Adrenal gland (tissue), 12 donors: Measurements from ENCODE around the gene NDUFS6. TPM values are rescaled to one million over a fixed set of nuclear protein-coding genes. Genes with fewer than 3 reads are reported as not detected.
"Not testable (repeated sequence)": the region's sequence is repeated elsewhere in the genome, so short reads cannot be mapped to it uniquely, and the experiment has no call there.

Experiments used
- DNase-seq, 7 donors: peaks; one replicate each; pipeline ENCODE4 v3.0.0-alpha.2; 2019 to 2020
- H3K27ac ChIP-seq, 5 donors: fragments of 200-600 bp; sonication (generic) in 4 of 5; 1 replicate in 3 of 5; 2 replicates in 2 of 5; pipeline versions ENCODE4 v1.5.1 to v1.8.0; 2016 to 2020; ENCODE audit warnings: mild to moderate bottlenecking in 1 of 5
- H3K27me3 ChIP-seq: fragments of 200-600 bp; 2 replicates; pipeline ENCODE4 v1.8.0; 2021
- H3K36me3 ChIP-seq, 2 donors: fragments of 200-600 bp; replicated peaks in 1 of 2; 1 replicate in 1 of 2; 2 replicates in 1 of 2; pipeline versions ENCODE4 v1.5.1 to v1.8.0; 2018 to 2022
- H3K4me1 ChIP-seq, 2 donors: fragments of 200-600 bp; replicated peaks in 1 of 2; 1 replicate in 1 of 2; 2 replicates in 1 of 2; pipeline versions ENCODE4 v1.5.1 to v1.8.0; 2018 to 2021
- H3K4me3 ChIP-seq, 4 donors: fragments of 200-600 bp; sonication (generic) in 3 of 4; one replicate each; pipeline ENCODE4 v1.5.1; 2016 to 2018
- H3K9me3 ChIP-seq, 3 donors: fragments of 200-600 bp; sonication (generic) in 1 of 3; replicated peaks in 1 of 3; 1 replicate in 2 of 3; 2 replicates in 1 of 3; pipeline versions ENCODE4 v1.5.1 to v1.8.0; 2016 to 2021
- POLR2A ChIP-seq, 2 donors: fragments of 450-650 bp; IDR thresholded peaks; one replicate each; pipeline ENCODE4 v1.6.1; 2017; ENCODE audit warnings: antibody characterized with exemption in 2 of 2, mild to moderate bottlenecking in 2 of 2, moderate library complexity in 1 of 2
- WGBS, 4 donors: extraction: QIAGEN DNeasy Blood & Tissue Kit in 2 of 4; methylation state at CpG; one replicate each; pipeline versions ENCODE4 v1.1.5 to v1.1.7; 2013 to 2017; 5-methylcytosine and 5-hydroxymethylcytosine counted together
- intact Hi-C, 2 donors: fragments of 100-400 bp; cut with DNase I; formaldehyde crosslinking; loops; one replicate each; pipeline versions ENCODE4 v1.14.1 to v1.15.0; 2022 to 2023
- polyA plus RNA-seq, 3 donors: library from polyadenylated mRNA; stranded (reverse); fragments of 200-250 nt in 2 of 3; fragments of 350-450 nt in 1 of 3; fragmentation: Illumina TruSeq in 1 of 3; extraction: RNeasy Lipid Tissue Mini Kit (QIAGEN cat#74804) in 1 of 3; gene quantifications; one replicate each; pipeline ENCODE4 v1.2.3, GENCODE V29; 2013 to 2014
- total RNA-seq, 9 donors: library from RNA; depleted of rRNA in 4 of 9; stranded (reverse); fragments of >200 nt in 4 of 9; fragments of 120-200 nt in 1 of 9; fragmentation: NEBNext Ultra II Directional in 1 of 9; extraction: Animal tissue kit (Norgen Biotek cat#: 25700) in 1 of 9; gene quantifications; one replicate each; pipeline versions ENCODE4 v1.1.0 to v1.2.4, GENCODE V29; 2013 to 2023
- TF ChIP-seq, protein P1 (sequence below), 6 experiments: fragments of 450-650 bp in 4 of 6; fragments of 200-600 bp in 2 of 6; sonication (generic) in 1 of 6; IDR thresholded peaks; 1 replicate in 5 of 6; 2 replicates in 1 of 6; pipeline versions ENCODE4 v1.5.1 to v1.8.0; 2016 to 2021; ENCODE audit warnings: antibody characterized with exemption in 6 of 6, mild to moderate bottlenecking in 2 of 6, moderate library complexity in 1 of 6
- donor health status: healthy with polysubstance abuse.
- donor health status: Bipolar disorder and iron deficiency.
- donor health status: DM: yes; HTN: yes; CAD: no.
- donor health status: DM: no; HTN: no; CAD: no.
- donor health status: DM: no; HTN: no; CAD: no.
- donor health status: DM: yes; HTN: yes; CAD: no.

NDUFS6 gene
- total and polyA plus RNA-seq, 12 donors = 23.3 to 75.8 (median 37.9) TPM

DNA sequence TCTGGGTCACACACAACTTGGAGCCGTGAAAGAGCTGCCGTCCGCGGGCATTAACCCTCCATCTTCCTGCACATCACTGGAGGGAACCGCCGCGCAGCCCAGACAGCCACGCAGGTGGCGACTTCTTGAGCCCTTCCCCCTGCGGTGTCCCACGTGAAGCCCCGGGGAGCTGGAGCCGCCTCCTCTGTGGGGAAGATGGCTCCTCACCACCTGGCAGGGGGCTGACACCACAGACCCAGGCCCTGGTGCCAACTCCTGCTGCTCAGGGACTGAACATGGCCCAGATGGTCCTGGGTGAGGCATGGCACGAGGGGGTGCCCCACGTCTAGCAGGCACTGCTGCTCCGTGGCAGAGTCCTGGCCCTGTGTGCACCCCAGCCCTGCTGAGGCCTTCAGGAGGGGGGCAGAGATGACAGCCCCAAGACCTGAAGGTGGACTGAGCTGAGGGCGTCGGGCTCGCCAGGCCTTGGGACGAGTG, 38.9 kb downstream of the NDUFS6 start:
- WGBS, 4 donors = 84 to 89% (median 87%) methylated on average over 10 to 20 of the region's 20 CpGs
- Histone ChIP-seq H3K36me3 (no peaks in the 10 kb centered on the region), H3K4me3 (no peak overlapping the region), H3K9me3 (no peaks in the 10 kb centered on the region), H3K27ac (no peak overlapping the region), H3K4me1 (peaks cover 0 to 4% of the 10 kb centered on the region in 2 donors), H3K27me3 (no peaks in the 10 kb centered on the region)
- intact Hi-C loops = no loop called here
- DNase-seq = no peak
- TF ChIP-seq, protein P1, sequence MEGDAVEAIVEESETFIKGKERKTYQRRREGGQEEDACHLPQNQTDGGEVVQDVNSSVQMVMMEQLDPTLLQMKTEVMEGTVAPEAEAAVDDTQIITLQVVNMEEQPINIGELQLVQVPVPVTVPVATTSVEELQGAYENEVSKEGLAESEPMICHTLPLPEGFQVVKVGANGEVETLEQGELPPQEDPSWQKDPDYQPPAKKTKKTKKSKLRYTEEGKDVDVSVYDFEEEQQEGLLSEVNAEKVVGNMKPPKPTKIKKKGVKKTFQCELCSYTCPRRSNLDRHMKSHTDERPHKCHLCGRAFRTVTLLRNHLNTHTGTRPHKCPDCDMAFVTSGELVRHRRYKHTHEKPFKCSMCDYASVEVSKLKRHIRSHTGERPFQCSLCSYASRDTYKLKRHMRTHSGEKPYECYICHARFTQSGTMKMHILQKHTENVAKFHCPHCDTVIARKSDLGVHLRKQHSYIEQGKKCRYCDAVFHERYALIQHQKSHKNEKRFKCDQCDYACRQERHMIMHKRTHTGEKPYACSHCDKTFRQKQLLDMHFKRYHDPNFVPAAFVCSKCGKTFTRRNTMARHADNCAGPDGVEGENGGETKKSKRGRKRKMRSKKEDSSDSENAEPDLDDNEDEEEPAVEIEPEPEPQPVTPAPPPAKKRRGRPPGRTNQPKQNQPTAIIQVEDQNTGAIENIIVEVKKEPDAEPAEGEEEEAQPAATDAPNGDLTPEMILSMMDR (IDR thresholded peaks at IDR 0.05) = no peak
- TF ChIP-seq POLR2A (IDR thresholded peaks at IDR 0.05) = no peak

DNA sequence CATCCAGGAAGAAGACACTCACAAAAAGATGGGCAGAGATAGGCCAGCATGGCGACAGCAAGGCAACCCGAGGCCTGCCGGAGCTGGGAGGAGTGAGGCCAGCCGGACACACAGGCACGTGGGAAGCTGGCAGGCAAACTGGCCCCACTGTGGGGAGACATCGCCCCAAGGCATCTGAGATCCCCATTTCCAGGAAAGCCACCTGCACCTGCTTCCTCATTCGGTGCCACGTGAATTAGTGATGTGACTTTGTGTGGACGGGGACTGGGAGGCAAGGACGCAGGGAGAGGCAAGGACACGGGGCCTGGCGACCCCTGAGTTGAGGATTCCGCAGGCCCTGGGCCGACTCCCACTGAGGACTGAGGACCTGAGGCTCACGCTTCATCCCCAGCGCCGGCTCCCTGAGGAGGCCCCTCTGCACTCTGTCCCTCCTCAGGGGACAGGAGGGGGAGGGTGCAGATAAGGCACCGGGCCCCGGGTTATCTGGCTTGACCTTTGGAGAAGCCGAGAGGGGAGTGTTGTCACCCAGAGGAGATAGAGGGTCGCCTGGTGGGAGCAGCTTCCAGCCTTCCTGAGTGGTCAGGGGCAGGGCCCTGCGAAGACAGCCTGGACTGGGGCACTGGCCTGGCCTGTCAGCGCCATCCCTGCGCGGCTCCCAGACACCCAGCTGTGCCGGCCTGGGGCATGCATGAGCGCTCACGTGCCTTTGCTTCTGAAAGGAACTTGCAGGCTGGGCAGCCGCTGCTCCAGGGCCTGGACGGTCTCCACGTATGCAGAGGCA, 39.7 kb downstream of the NDUFS6 start:
- no peaks in the 10 kb centered on the region for H3K9me3 ChIP-seq
- intact Hi-C loops = no loop called here
- TF ChIP-seq, protein P1 (IDR thresholded peaks at IDR 0.05) = no peak
- TF ChIP-seq POLR2A (IDR thresholded peaks at IDR 0.05) = no peak
- H3K27me3 ChIP-seq = no peaks in the 10 kb centered on the region
- no peak overlapping the region for H3K4me3 ChIP-seq
- DNase-seq = no peak
- H3K36me3 ChIP-seq = no peaks in the 10 kb centered on the region
- H3K4me1 ChIP-seq = peaks cover 0 to 4% of the 10 kb centered on the region in 2 donors
- no peak overlapping the region for H3K27ac ChIP-seq
- 60 to 67% (median 63%) methylated on average over 13 to 31 of the region's 31 CpGs for WGBS, 4 donors

DNA sequence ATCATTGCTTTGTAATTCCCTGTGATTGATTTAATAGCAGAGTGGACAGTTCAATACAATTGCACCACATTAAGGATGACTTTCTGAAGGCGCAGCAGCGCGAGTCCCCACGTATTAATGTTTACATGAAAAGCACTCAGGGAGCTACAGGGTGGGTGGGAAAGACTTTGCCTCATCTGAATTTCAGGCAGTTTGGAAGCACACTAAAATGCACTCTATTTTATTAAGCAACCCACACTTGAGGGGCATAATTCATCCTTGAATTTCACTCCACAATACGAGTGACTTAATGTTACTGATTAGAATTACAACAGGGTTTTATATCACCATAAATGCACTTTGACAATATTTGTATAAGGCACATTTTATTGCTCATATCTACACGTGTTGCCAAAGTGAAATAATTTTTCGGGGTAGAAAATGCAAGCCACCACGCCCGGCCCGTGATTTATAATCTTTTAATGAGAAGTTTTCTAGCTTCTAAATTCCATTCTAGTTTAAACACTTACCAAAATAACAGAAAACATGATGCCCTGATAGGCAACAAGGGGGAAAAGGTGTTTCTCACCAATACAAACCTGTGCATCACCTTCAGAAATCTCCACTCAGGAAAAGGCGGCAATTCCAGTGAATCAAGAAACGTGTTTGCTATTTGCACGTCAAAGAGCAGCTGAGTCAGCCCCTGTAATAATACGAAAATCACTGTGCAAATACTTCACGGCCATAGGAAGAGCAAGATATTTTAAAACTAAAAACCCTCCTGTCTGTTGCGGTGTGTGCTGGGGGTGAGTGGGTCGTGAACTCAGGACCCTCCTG, 41.0 kb downstream of the NDUFS6 start:
- Histone ChIP-seq H3K27ac (no peak overlapping the region), H3K9me3 (no peaks in the 10 kb centered on the region), H3K4me3 (no peak overlapping the region), H3K36me3 (no peaks in the 10 kb centered on the region), H3K4me1 (no peaks in the 10 kb centered on the region), H3K27me3 (no peaks in the 10 kb centered on the region)
- TF ChIP-seq, protein P1 (IDR thresholded peaks at IDR 0.05) = no peak
- TF ChIP-seq POLR2A (IDR thresholded peaks at IDR 0.05) = no peak
- 69 to 76% (median 74%) methylated on average over 17 of the region's 17 CpGs for WGBS, 4 donors
- DNase-seq = no peak
- intact Hi-C loops = no loop called here

DNA sequence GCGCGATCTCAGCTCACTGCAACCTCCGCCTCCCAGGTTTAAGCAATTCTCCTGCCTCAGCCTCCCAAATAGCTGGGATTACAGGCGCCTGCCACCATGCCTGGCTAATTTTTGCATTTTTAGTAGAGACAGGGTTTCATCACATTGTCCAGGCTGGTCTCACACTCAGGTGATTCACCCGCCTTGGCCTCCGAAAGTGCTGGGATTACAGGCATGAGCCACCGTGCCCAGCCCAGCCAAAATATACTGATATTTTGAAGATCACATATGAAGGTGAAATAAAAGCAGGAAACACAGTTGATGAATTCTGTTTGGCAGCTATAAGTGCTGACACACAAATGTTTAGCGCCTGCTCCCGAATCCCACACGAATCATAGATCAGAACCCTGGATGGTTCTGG, 42.6 kb downstream of the NDUFS6 start:
- H3K4me1 ChIP-seq, H3K9me3 ChIP-seq, DNase-seq, H3K27me3 ChIP-seq, H3K36me3 ChIP-seq, H3K4me3 ChIP-seq, intact Hi-C loops, H3K27ac ChIP-seq: not testable (repeated sequence)
- WGBS, 4 donors = 79 to 93% (median 81%) methylated on average over 10 of the region's 10 CpGs
